IMR-90 (cell line): ENCODE results near the gene SLC5A10.

Experiments used
- CTCF ChIP-seq: conservative IDR thresholded peaks from 2 replicates; pipeline ENCODE4 v1.5.1; 2012; ENCODE audit warnings: mild to moderate bottlenecking, low read depth, low read length, improper control_type of control experiment
- MAZ ChIP-seq: IDR thresholded peaks from 2 replicates; pipeline ENCODE4 v1.6.1; 2012; ENCODE audit warnings: low read depth, mild to moderate bottlenecking, low read length, improper control_type of control experiment, moderate library complexity, borderline replicate concordance
- MXI1 ChIP-seq: IDR thresholded peaks from 2 replicates; pipeline ENCODE4 v1.6.1; 2012; ENCODE audit warnings: low read depth, mild to moderate bottlenecking, low read length, moderate library complexity, borderline replicate concordance
- SMC3 ChIP-seq: fragments of 150-350 bp; IDR thresholded peaks from 2 replicates; pipeline ENCODE4 v1.6.1; 2016; ENCODE audit warnings: low read depth, mild to moderate bottlenecking, antibody characterized with exemption, low read length, moderate library complexity

DNA sequence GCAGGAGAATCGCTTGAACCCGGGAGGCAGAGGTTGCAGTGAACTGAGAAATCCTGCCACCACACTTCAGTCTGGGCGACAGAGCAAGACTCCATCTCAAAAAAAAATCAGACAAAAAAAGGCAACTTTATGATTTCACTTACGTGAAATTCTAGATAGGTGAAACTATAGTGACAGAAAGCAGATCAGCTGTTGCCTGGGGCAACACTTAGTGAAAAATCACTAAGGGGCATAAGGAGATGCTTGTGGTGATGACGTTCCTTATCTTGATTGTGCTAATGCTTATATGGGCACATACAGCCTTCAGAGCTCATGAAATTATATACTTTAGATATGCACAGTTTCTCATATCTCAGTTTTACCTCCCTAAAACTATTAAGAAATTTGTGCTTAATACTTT is 41.6 kb upstream of the SLC5A10 start:
- TF ChIP-seq SMC3 (no peak), MAZ (no peak), CTCF (no peak), MXI1 (no peak)
